ENCODE measurements around the gene LYRM4. TPM values are rescaled to one million over a fixed set of nuclear protein-coding genes. Genes with fewer than 3 reads are reported as not detected.

The LYRM4 gene
- total and polyA plus RNA-seq, 7 donors: 11.3 to 21.1 (median 16.1) TPM

DNA sequence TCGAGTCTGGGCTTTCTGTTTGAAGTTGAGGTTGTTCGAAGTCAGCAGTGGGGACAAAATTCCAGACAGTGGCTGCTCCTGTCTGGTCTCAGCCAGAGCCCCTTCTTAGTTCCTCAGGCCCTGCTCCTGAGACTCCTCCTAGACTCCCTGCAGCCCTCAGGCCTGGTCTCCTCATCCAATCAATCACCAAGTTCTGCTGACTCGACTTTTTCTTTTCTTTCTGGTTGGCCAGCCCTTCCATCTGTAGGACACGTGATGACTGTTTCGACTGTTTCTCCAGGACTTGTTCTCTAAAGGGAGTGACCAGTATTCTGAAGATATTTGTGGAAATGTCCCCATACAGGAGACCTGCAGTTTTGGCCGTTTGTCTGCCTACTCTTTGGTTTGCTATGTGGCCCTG, 156.1 kb downstream of the LYRM4 start:
- H3K9me3 ChIP-seq: no peaks in the 10 kb centered on the region
- H3K27me3 ChIP-seq (ENCODE audit: insufficient read depth in 3 of 3, low read length in 2 of 3): no peaks in the 10 kb centered on the region
- H3K27ac ChIP-seq: no peak overlapping the region
- H3K4me3 ChIP-seq: no peak overlapping the region
- peaks cover 13% of the 10 kb centered on the region for H3K4me1 ChIP-seq
- H3K36me3 ChIP-seq (ENCODE audit: insufficient read depth in 1 of 2, low read depth in 1 of 2): no peaks in the 10 kb centered on the region
- WGBS, 3 donors: 90 to 93% (median 93%) methylated on average over 6 of the region's 6 CpGs
- ATAC-seq: no peak
- TF ChIP-seq, protein P1, sequence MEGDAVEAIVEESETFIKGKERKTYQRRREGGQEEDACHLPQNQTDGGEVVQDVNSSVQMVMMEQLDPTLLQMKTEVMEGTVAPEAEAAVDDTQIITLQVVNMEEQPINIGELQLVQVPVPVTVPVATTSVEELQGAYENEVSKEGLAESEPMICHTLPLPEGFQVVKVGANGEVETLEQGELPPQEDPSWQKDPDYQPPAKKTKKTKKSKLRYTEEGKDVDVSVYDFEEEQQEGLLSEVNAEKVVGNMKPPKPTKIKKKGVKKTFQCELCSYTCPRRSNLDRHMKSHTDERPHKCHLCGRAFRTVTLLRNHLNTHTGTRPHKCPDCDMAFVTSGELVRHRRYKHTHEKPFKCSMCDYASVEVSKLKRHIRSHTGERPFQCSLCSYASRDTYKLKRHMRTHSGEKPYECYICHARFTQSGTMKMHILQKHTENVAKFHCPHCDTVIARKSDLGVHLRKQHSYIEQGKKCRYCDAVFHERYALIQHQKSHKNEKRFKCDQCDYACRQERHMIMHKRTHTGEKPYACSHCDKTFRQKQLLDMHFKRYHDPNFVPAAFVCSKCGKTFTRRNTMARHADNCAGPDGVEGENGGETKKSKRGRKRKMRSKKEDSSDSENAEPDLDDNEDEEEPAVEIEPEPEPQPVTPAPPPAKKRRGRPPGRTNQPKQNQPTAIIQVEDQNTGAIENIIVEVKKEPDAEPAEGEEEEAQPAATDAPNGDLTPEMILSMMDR (IDR thresholded peaks at IDR 0.05): no peak
- DNase-seq: no peak
- intact Hi-C loops (cut with DNase I): no loop called here

DNA sequence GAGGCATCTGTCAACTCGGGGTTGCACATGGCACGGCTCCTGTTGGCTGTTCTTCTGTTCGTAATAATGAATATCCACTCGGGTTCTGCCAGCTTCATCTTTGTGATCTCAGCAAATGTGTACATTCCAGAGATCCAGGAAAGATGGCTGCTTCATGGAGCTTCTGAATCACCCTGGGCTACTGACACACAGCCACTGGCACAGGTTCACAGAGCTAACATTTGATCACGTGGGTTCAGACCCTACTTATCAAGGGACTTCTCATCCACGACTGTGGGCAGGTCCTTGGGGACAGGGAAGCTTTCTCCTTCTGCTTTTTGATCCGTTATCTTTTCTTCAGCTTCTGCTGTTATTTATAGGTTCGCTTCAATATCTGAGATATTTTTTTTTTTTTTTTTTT, 157.5 kb downstream of the LYRM4 start:
- intact Hi-C loops (cut with DNase I): no loop called here

DNA sequence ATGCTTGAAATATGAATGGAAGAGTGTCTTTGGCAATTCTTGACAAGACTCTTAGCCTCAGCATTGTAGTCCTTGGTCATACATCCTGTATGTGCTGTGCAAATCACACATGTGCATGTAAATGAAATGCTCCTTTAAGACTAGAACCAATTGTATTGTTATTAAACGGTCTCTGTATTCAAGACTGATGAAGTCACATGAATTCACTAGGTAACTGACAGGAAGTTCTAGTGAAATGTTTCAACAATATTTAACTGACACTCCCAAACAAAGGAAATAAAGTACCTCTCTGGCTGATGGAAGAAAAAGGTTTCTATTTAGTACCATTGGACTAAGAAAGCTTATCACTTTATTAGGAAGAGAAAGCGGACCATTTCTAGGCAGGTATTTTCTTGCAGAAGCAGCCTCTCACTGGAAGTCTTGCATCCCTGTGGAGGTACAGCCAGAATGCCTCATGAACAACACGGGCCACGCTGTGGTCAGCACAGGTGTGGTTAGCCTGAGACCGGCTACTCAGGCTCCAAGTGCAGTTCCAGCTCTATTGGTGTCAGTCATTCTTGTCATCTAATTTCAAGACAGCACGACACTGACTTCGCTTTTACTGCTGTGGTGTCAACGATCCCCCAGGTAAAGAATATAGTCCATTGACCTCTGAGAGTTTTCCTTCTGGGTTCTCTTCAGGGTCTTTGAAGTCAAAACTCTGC, 158.3 kb downstream of the LYRM4 start:
- Histone ChIP-seq H3K27ac (no peak overlapping the region), H3K4me1 (peaks cover 1% of the 10 kb centered on the region), H3K9me3 (no peaks in the 10 kb centered on the region), H3K36me3 (ENCODE audit: insufficient read depth in 1 of 2, low read depth in 1 of 2) (no peaks in the 10 kb centered on the region), H3K27me3 (ENCODE audit: insufficient read depth in 3 of 3, low read length in 2 of 3) (no peaks in the 10 kb centered on the region), H3K4me3 (no peak overlapping the region)
- TF ChIP-seq, protein P1 (IDR thresholded peaks at IDR 0.05): no peak
- no peak for DNase-seq
- ATAC-seq: no peak
- intact Hi-C loops (cut with DNase I): no loop called here
- 88 to 89% (median 89%) methylated on average over 8 of the region's 8 CpGs for WGBS, 3 donors

More for the DNA sequence above, 157.5 kb downstream of the LYRM4 start:
- 60 to 82% (median 67%) methylated on average over 8 of the region's 8 CpGs for WGBS, 3 donors
- H3K4me3 ChIP-seq: no peak overlapping the region
- H3K36me3 ChIP-seq (ENCODE audit: insufficient read depth in 1 of 2, low read depth in 1 of 2): no peaks in the 10 kb centered on the region
- no peak overlapping the region for H3K27ac ChIP-seq
- TF ChIP-seq, protein P1 (IDR thresholded peaks at IDR 0.05): no peak
- ATAC-seq: no peak
- peaks cover 8% of the 10 kb centered on the region for H3K4me1 ChIP-seq
- no peaks in the 10 kb centered on the region for H3K9me3 ChIP-seq
- no peak for DNase-seq
- no peaks in the 10 kb centered on the region for H3K27me3 ChIP-seq (ENCODE audit: insufficient read depth in 3 of 3, low read length in 2 of 3)

DNA sequence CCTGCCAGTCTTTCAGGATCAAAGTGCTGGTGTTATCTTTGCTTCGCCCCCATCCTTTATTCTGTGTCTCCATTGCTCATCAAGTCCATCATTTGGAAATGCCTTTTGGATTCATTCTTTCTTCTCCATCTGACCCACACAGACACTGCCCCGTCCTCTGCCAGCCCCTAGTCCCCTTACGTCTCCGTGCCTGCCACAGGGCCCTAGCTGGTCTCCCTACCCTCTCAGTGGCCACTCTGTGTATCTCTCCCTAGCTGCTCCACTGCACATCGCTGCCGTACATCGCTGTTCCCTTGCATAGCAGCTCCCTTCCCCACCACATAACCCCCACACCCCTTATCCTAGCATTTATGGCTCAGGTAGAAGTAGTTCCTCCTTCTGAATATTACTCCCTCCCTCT, 159.9 kb downstream of the LYRM4 start:
- no peaks in the 10 kb centered on the region for H3K36me3 ChIP-seq (ENCODE audit: insufficient read depth in 1 of 2, low read depth in 1 of 2)
- no peak overlapping the region for H3K27ac ChIP-seq
- 88 to 93% (median 91%) methylated on average over 7 of the region's 7 CpGs for WGBS, 3 donors
- no peaks in the 10 kb centered on the region for H3K4me1 ChIP-seq
- intact Hi-C loops (cut with DNase I): no loop called here
- ATAC-seq (no peak), DNase-seq (no peak)
- TF ChIP-seq, protein P1 (IDR thresholded peaks at IDR 0.05): no peak
- no peaks in the 10 kb centered on the region for H3K27me3 ChIP-seq (ENCODE audit: insufficient read depth in 3 of 3, low read length in 2 of 3)
- no peaks in the 10 kb centered on the region for H3K9me3 ChIP-seq
- H3K4me3 ChIP-seq: no peak overlapping the region

DNA sequence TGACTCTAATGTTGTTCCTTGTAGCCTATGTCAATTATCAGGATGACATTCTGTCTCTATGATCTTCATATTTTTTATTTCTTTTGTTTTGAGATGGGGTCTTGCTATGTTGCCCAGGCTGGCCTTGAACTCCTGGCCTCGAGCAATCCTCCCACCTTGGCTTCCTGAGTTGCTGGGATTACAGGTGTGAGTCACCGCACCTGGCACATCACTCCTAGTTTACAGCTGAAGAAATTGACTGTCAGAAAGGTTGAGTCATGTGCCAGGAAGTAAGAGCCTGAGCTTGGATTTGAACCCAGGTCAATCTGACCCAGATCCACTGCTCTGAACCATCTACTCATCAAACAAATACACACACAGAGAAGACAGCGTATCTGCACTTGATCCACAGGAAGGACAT, 161.2 kb downstream of the LYRM4 start:
- H3K4me1 ChIP-seq: no peaks in the 10 kb centered on the region
- no peak for ATAC-seq
- intact Hi-C loops (cut with DNase I): no loop called here
- H3K9me3 ChIP-seq: no peaks in the 10 kb centered on the region
- no peak overlapping the region for H3K4me3 ChIP-seq
- H3K36me3 ChIP-seq (ENCODE audit: insufficient read depth in 1 of 2, low read depth in 1 of 2): no peaks in the 10 kb centered on the region
- no peak overlapping the region for H3K27ac ChIP-seq
- WGBS, 3 donors: 84 to 97% (median 96%) methylated on average over 3 of the region's 3 CpGs
- TF ChIP-seq, protein P1 (IDR thresholded peaks at IDR 0.05): no peak
- no peak for DNase-seq
- no peaks in the 10 kb centered on the region for H3K27me3 ChIP-seq (ENCODE audit: insufficient read depth in 3 of 3, low read length in 2 of 3)
